GDM1 (cell line): ENCODE results near the gene LYST.

Experiments used
- DNase-seq: peaks from one replicate; lab custom pipeline; 2025; lab: John Stamatoyannopoulos, UW

Gene LYST

DNA sequence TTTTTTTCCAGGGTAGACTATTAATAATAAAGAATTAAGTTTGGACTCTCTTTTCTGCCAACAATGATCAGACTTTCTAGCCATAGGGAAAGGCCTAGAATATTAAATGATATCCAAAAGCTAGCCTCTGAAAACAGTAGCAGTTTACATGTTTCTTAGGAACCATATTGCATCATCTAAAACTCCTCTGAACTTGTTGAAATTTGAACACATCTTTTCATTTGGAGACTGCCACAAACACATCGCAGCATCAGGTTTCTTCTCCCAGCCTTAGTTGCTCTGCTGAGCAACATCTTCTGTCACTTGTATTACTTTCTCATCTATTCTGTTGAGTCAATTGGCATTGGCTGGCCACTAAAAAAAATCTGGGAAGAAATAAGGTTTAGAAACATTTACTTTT lies 153.9 kb downstream of the LYST start:
- DNase-seq, result no peak

DNA sequence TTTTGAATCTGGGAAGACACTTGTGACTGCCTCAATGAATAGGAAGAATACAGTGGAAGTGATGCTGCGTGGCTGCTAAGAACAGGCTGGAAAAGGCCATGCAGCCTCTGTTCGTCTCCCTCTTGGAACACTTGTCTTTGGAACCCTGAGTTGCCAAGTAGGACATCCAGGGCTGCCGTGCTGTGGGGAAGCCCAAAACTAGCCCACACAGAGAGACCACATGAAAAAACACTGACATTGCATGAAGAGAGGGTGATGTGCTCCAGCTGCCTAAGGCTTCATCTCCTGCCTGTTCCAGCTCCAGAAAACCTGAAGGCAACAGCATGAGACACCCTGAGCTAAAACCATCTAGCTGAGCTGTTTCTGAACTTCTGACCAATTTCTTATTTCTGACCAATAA lies 156.0 kb downstream of the LYST start:
- DNase-seq, result no peak

DNA sequence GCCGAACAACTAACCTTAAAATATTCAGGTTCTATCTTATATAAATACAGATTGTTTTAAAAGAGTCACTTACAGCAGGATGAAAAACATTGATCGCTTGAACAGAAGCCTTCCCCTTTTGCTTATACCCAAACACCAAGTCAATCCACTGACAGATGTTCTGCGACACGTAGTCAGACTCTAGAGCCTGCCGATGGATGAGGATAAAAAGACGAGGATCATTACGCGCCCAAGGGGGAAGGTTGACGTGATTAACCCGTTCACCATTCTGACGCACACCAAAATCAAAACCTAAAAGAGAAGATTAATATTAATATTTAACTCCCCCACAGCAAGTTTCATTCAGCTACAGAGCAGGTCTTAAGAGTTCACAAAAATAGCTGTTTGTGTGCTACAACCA lies 157.7 kb downstream of the LYST start:
- no peak for DNase-seq

DNA sequence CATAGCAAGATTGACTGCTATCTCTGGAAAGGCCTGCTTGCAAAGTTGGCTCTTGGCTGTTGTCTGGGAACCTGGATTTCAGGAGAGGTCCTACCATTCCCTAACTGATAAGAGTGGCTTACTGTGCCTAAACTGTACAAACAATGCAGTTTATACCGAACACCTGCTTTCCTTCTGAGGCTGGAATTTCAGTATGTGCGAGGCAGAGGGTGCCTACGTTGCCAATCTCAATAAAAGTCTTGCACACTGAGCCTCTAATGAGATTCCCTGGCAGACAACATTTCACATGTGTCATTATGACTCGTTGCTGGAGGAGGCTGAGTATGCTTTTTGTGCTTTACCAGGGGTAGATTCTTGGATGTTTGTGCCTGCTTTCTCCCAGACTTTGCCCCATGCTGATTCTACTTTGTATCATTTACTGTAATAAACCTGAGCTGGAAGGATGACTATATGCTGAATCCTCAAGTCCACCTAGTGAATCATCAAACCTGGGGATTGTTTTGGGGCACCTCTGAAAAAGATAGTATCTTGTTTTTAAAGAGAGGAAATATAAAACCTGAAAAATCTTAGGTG lies 158.2 kb downstream of the LYST start:
- no peak for DNase-seq

DNA sequence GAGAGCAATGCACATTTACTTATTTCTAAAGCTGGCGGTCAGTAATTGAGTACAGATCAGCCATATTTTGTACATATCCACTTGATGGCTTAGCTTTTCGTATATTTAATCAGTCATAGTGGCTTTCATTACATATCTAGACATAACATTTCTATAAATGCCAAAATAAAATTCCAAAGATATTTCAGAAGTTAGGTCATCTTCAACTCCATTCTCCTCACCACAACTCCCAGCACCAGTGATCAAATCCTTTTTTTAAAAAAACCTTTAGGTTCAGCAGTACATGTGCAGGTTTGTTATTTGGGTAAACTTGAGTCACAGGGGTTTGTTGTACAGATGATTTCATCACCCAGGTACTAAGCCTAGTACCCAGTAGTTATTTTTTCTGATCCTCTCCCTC lies 163.2 kb downstream of the LYST start:
- DNase-seq, result no peak

DNA sequence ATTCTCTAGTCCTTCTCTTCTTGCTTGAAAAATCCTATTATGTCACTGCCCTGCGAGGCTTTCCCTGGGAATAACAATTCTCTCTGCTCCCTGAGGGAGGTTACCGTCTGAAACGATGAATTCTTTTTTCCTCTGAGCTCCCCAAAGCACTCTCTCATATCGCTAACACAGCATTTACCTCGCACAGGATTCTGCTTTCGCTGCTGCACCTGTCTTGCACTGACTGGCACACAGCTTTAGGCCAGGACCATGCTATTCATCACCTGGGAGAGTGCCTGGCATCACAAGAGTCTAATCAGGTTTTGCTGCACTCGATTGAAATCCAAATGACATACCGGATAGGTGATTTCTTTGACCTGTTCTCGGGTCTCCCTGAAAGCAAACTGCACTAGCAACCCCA lies 164.3 kb downstream of the LYST start:
- DNase-seq, result no peak

DNA sequence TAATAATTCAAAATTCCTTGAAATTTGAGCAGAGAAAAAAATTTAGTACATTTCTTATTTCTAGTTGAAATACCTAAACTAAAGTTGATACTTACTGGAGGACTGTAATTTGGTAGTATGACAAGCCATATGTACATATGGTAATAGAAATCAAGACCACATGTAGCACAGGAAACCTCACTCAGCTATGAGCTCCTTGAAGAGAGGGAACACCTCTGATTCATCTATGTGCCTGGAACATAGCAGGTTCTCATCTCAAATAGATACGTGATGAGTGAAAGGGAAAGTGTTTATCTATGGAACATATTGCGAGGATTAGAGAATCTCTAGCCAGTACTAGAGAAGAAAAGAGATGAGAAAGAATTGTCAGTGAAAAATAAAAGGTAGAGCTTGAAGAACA lies 169.2 kb downstream of the LYST start:
- no peak for DNase-seq

DNA sequence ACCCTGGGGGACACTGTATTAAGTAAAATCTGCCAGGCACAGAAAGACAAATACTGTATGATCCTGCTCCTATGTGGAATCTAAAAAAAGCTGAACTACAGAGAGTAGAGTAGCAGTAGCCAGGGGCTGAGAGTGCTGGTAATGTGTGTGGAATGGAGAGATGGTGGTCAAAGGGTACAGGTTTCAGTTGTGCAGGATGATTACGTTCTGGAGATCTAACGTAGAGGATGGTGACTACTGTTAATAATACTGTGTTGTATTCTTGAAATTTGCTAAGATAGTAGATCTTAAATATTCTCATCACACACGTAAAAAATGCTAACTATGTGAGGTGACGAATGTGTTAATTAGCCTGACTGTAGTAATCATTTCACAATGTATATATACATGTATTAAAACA lies 177.3 kb downstream of the LYST start:
- no peak for DNase-seq

DNA sequence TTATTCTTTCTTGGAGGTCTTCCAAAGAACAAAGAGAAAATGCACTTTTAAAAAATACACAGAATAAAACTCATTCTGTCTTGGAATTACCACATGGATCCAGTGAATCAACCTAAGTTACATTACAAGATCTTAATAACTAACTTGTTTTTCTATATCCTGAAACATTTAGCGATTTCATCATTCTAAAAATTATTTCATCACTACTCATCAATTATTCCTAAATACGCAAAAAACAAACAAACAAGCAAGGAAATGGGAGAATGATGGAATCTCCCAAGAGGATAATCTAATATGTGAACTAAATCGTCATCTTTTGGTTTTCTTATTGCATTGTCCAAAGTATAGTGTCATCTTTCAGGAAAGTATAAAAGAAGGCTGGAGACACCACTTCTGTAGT lies 178.6 kb downstream of the LYST start:
- no peak for DNase-seq

DNA sequence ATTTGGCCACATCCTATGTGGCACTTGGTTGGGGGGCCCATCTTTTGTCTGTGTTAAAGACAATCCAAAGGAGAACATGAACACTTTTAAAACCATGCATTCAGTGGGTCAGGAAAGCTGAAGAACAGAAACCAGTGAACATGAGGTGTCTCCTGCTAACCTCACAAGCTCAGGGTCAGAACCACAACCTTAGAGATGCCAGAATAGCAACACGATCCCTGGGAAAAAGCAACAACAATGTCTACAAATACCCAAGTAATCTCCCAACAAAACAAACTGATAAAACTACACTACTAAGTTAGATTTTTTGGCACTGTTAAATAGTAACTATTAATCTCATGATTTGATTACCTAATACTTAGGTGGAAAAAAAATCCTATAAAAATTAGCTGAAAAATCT lies 183.1 kb downstream of the LYST start:
- no peak for DNase-seq

DNA sequence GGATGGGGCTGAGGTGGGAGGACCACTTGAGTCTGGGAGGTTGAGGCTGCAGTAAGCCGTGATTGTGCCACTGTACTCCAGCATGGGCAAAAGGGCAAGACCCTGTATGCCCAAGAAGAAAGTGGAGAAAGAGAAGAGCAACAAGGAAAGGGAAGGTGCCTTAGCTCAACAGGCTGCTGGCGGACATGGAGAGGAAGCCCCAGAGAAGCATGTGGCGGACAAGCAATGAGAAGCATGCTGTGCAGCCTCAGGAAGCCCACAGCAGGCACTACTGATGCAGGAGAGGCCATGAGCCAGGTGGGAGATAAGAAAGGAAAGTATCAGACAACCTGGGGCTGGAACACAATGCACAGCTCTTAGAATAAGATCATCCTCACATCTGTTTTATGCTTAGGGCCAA lies 184.5 kb downstream of the LYST start:
- no peak for DNase-seq

DNA sequence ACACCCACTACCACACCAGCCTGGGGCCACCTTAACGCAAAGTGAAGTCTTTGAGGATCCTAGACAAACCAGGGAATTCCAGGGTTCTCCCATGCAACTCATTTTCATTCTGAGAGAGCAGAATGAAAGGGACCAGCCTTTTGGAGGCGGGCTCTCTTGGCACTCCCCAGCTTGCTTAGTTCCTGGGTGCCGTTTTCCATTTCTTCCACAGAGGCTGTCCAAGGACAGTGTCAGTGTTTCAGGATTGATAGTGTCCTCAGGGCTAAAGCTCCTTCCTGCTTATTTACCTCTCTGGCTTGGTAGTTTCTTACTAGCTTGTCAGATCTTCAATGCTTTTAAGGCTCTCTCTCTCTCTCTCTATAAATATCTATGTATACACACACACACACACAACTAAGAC lies 187.1 kb downstream of the LYST start:
- DNase-seq, result no peak

DNA sequence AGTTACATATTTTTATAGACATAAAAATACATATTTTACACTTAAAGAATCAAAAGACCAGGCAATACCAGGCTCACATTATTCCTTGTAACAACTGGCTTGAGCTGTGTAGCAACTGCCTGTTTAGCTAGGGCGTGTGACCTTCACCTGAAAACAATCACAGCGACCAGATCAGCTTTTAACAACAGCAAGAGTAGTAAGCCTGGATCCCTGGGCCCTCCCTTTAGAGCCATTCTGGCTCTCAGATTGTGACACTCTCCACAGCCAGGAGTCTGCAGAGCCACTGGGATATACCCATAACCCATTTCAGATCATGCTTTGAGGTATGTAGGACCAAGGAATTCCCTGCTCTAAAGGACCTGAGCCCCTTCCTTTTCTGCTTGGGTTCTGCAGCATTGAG lies 187.7 kb downstream of the LYST start:
- DNase-seq, result no peak

DNA sequence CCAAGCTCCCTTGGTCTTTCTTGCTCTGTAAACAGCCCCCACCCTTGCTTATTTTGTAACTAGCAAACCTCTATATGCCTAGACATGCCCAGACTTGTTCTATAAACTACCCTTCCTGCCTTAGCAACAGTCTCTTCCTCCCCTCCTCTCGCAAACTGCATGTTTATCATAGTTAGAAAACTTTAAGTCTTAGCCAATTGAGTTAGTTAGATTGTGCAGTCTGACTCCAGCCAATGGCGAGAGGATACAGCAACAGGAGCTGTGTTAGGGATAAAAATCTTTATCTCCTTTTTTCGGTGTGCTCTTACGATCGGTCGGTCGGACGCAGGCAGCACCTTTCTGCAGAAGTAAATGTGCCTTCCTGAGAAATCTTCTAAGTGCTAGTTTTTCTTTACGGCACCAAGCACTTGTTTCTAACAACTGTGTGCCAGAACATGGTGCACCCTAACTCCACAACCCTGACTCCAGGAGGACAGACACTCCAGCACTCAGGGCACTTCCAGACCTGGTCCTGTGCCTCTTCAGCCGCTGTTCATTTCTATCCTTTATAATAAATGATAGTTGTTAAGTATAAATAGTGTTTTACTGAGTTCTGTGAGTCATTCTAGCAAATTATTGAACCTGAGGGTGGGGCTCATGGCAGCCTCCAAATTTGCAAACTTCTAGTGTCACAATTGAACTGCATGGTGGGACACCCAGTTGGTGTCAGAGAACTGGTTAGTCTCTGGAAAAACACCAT lies 191.4 kb downstream of the LYST start:
- DNase-seq, result no peak

DNA sequence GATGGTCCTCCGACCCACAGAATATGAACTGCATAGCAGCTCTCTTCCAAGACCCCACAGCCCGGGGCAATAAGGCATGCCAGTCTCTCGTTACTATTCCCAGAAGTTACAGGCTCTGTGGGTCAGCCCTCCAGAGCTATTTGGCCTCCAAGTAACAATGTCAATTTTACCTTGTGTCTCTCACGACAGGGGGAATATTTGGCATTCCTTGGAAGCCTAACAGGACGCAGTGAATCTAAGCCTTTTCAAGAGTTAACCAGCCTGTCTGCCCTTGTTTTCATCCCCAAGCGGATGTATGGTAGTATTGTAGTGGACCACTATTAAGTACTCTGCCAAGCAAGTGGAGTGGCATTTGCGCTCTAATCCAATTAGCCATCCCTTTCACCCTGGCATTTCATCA lies 192.7 kb downstream of the LYST start:
- DNase-seq, result no peak

DNA sequence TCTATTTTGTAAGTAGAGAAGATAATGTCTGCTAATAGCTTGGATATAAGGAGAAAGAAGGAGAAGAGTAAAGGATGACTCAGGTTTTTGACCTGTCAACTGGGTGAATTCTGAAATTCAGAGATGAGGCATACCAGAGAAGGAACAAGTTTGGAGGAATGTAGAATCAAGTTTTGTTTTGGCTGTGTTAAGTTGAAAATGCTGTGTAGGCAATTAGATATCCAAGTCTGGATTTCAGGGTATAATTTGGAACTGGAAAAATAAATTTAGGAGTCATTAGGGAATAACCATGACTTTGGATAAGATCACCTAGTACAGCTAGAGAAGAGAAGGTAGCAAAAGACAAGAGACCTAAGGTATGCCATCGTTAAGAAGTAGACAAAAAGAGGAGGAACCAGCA lies 194.7 kb downstream of the LYST start:
- no peak for DNase-seq

DNA sequence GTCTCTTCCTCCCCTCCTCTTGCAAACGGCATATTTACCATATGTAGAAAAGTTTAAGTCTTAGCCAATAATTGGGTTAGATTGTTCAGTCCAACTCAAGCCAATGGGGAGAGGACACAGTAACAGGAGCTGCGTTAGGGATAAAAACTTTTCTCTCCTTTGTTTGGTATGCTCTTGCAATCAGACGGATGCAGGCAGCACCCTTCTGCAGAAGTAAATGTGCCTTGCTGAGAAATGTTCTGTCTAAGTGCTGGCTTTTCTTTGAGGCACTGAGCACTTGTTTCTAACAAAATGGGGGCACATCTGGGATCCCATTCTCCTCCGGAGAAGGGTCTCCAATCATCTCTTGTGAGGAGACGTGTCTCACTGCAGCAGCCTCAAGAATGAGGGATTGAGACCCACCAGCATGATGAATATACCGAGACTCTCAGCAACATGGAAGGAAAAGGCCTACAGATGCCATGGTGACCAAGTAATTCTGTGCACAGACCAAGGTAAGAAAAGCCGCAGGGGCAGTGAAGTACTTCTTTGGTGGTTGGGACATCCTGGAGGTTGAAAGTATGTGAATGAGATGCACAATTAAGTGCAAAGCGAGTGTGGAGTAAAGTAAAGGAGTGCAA lies 196.4 kb downstream of the LYST start:
- DNase-seq, result no peak

DNA sequence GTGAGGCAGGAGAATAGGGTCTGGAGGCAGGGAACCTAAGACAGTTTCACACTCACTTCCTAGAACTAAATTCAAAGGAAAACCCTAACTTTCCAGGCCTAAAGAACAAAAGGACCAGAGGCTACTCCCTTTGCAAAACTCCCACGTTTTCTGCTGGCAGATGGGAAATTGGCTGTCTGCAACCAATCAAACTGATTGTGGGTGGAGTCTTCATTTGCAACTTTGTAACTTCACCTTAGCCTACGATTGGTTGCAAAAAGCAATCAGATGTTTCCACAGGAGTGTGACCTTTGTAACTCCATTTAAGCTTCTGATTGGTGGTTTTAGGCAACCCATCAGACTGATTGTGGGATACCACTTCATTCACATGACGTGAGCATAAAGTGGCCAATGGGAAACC lies 197.4 kb downstream of the LYST start:
- DNase-seq, result no peak

DNA sequence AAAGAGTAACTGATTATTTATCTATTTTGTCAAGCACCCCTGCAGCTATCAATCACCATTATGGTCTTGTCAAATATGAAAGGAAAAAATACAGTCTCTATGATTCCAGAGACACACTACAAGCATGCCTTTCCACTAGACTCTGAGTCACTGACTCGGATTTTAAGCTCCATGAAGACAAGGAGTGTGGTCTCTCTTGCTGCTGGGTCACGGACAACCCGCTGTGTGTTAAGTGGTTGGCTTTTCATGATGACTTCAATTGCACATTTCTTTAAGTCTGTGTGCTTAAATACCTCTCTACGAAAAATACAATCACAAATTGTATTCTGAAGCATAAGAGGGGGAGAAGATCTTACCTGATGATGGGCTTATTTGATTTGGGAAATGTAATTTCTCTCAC lies 203.1 kb downstream of the LYST start:
- DNase-seq, result no peak

DNA sequence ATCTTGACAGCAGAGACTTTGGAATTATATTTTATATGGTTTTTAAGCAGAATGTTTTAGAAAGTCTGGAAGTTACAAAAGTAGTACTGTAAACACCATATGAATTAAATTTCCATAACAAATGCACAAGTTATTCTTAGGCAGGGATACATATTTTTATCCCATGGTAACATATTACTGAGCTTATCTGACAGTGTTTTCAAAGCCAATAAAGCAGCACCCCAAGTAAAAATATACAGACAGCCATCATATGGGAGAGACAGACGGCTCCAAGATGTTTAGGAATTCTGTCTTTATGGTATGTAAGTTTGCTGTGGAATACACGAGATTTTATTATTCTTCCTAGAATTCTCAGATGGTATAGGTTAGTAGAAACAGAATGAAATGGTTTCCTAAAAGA lies 205.1 kb downstream of the LYST start:
- no peak for DNase-seq

DNA sequence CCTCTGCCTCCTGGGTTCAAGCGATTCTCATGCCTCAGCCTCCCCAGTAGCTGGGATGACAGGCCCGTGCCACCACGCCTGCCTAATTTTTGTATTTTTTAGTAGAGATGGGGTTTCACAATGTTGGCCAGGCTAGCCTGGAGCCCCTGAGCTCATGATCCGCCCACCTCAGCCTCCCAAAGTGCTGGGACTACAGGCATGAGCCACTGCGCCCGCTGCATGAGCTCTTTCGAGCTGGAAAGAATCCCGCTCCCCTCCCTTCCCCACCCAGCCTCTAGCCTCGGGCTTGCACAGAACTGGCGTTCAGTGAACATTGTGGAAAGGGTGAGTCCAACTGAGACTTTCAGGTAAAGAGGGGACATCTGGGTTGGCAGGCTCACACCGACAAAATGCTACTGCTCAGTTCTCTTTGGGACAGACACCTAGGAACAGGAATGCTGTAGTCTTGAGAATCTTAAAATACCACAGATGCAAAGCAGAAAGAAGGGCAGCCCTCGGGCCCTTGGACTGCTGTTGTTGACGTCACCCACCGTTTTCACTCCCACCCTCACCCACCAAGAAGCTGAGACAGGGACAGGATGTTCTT lies 207.4 kb downstream of the LYST start:
- no peak for DNase-seq

DNA sequence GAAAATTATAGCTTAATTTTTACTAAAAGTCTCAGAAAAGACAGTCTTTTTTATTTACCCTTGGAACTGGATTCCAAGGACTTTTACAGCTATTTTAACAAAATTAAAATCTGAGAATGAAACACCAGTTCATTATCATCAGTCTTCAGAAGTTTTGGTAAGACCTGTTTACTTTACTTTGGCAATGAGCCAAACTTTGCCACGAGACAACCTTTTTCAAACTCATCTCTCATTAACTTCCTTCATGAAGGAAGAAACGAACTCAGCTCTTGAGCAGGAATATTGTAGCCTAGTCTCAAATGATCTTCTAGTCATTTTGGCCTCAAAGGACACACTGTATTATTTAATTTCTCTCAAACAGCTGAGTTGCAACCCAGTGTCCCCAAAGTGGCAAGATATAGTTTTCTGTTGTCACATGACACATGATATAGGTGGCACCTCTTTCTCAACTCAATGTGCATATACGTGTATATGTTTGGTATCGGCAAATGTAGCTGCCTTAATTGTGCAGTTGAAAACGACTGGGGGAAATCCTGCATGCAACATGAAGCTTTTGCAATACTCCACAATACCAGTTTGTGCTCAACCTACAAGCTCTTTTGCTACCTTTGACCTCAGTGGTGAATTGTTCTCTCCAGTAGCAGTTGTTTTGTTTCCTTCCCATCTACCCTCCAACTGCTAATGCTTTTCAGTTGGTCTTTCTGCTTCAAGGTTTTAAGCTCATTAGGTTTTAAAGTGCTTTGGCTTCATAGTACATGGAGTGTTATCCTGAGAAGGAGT lies 208.8 kb downstream of the LYST start:
- no peak for DNase-seq

DNA sequence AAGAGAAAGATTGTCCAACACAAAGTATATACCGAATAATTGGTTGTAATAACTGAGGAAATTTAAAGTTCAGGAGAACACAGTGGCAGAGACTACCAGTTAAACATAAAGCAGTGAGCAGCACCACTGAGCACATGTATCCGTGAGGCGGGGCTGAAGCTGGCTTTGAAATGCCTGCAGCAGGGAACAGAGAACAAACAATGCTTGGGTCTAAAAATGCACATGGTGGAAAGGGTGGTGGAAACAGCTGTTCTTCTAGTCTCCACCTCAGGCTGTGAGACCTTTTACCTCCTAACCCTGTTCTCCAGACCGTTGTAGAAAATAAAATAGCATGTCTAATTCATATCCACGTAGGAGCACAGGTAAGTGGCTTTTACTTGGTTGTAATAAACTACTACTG lies 209.4 kb downstream of the LYST start:
- DNase-seq, result no peak
